Ovary (tissue), 9 donors: ENCODE measurements around the gene PARD3B. TPM values are rescaled to one million over a fixed set of nuclear protein-coding genes. Genes with fewer than 3 reads are reported as not detected.

Source experiments
- DNase-seq, 5 donors: peaks; one replicate each; pipeline ENCODE4 v3.0.0-alpha.2; 2019 to 2020
- H3K27ac ChIP-seq, 2 donors: fragments of 200-600 bp; one replicate each; pipeline versions ENCODE4 v1.5.1 to v1.8.0; 2019 to 2022
- H3K27me3 ChIP-seq: fragments of 200-600 bp; one replicate; pipeline ENCODE4 v1.8.0; 2022
- H3K36me3 ChIP-seq: fragments of 200-600 bp; sonication (generic); one replicate; pipeline ENCODE4 v1.5.1; 2019
- H3K4me1 ChIP-seq: one replicate; pipeline ENCODE4 v1.8.1; 2013; ENCODE audit warnings: mild to moderate bottlenecking, moderate library complexity; ENCODE audit not compliant: insufficient read depth
- H3K4me3 ChIP-seq: fragments of 200-600 bp; sonication (generic); one replicate; pipeline ENCODE4 v1.5.1; 2017
- H3K9me3 ChIP-seq, 2 donors: fragments of 200-600 bp in 1 of 2; sonication (generic) in 1 of 2; one replicate each; pipeline versions ENCODE4 v1.5.1 to v1.8.1; 2013 to 2019; ENCODE audit warnings: mild to moderate bottlenecking in 1 of 2, moderate library complexity in 1 of 2
- EP300 ChIP-seq: sonication (generic); formaldehyde crosslinking; IDR thresholded peaks from one replicate; pipeline ENCODE4 v1.6.1; 2017; ENCODE audit warnings: antibody characterized with exemption
- POLR2A ChIP-seq: fragments of 450-650 bp; IDR thresholded peaks from one replicate; pipeline ENCODE4 v1.6.1; 2017; ENCODE audit warnings: antibody characterized with exemption, mild to moderate bottlenecking, moderate library complexity
- WGBS, 3 donors: extraction: QIAGEN DNeasy Blood & Tissue Kit in 1 of 3; methylation state at CpG; one replicate each; pipeline versions ENCODE4 v1.1.5 to v1.1.7; 2013 to 2017; 5-methylcytosine and 5-hydroxymethylcytosine counted together
- intact Hi-C, 4 donors: fragments of 100-400 bp; cut with DNase I; formaldehyde crosslinking; loops; one replicate each; pipeline versions ENCODE4 v1.11.0 to v1.15.1; 2022 to 2023
- polyA plus RNA-seq, 2 donors: library from polyadenylated mRNA; stranded (reverse); fragments of 200-250 nt in 1 of 2; fragments of 350-450 nt in 1 of 2; fragmentation: Illumina TruSeq in 1 of 2; extraction: RNeasy Lipid Tissue Mini Kit (QIAGEN cat#74804) in 1 of 2; gene quantifications; one replicate each; pipeline ENCODE4 v1.2.3, GENCODE V29; 2013 to 2014
- total RNA-seq, 7 donors: library from RNA; depleted of rRNA in 2 of 7; stranded (reverse); fragments of >200 nt in 2 of 7; fragmentation: NEBNext Ultra II Directional in 3 of 7; extraction: Animal tissue kit (Norgen Biotek cat#: 25700) in 3 of 7; gene quantifications; one replicate each; pipeline versions ENCODE4 v1.1.0 to v1.2.4, GENCODE V29; 2016 to 2023
- TF ChIP-seq, protein P1 (sequence below), 3 donors: fragments of 450-650 bp in 2 of 3; fragments of 200-600 bp in 1 of 3; IDR thresholded peaks; one replicate each; pipeline versions ENCODE4 v1.5.1 to v1.8.0; 2016 to 2022; ENCODE audit warnings: antibody characterized with exemption in 3 of 3, mild to moderate bottlenecking in 1 of 3
- donor health status: DM: no; HTN: no; CAD: no; lungs with moderate emphysema.
- donor health status: DM: no; HTN: no; CAD: no.
- donor health status: Bipolar disorder and iron deficiency.
- donor health status: DM: yes; HTN: yes; CAD: no.
- donor health status: DM: no; HTN: no; CAD: no.
- donor health status: DM: yes; HTN: yes; CAD: no.

The PARD3B gene
- total and polyA plus RNA-seq, 9 donors = 8.2 to 46.6 (median 28.7) TPM

GRCh38 chr2:205589479-205589878 lies 1044.2 kb downstream of the PARD3B start:
- no peaks in the 10 kb centered on the region for H3K36me3 ChIP-seq
- H3K27me3 ChIP-seq = no peaks in the 10 kb centered on the region
- H3K9me3 ChIP-seq = no peaks in the 10 kb centered on the region
- WGBS, 3 donors = 59 to 85% (median 84%) methylated on average over 1 of the region's 1 CpG
- H3K4me1 ChIP-seq = no peaks in the 10 kb centered on the region
- H3K4me3 ChIP-seq = no peak overlapping the region
- intact Hi-C loops = no loop called here
- TF ChIP-seq POLR2A (no peak), EP300 (no peak)
- TF ChIP-seq, protein P1, sequence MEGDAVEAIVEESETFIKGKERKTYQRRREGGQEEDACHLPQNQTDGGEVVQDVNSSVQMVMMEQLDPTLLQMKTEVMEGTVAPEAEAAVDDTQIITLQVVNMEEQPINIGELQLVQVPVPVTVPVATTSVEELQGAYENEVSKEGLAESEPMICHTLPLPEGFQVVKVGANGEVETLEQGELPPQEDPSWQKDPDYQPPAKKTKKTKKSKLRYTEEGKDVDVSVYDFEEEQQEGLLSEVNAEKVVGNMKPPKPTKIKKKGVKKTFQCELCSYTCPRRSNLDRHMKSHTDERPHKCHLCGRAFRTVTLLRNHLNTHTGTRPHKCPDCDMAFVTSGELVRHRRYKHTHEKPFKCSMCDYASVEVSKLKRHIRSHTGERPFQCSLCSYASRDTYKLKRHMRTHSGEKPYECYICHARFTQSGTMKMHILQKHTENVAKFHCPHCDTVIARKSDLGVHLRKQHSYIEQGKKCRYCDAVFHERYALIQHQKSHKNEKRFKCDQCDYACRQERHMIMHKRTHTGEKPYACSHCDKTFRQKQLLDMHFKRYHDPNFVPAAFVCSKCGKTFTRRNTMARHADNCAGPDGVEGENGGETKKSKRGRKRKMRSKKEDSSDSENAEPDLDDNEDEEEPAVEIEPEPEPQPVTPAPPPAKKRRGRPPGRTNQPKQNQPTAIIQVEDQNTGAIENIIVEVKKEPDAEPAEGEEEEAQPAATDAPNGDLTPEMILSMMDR (IDR thresholded peaks at IDR 0.05) = no peak
- DNase-seq = no peak
- no peak overlapping the region for H3K27ac ChIP-seq

DNA sequence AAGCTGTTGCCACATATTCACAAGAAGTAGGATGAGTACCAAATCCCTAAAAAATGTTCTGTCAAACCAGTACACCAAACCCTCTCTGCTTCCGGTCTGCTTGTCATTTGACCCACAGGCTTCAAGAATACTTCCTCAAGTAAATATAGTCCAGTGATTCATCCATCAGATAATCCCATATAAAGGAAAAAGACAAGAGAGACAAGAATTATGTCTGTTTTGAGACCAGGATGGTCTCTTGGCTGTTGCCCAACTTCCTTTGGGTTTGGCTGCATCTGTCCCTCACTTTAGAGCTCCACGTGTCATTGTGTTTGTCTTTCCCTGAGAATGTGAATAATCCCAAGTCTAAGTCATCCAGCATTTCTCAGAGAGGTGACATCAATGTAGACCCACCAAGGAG lies 1045.5 kb downstream of the PARD3B start:
- TF ChIP-seq, protein P1 (IDR thresholded peaks at IDR 0.05) = no peak
- no peak for TF ChIP-seq POLR2A
- TF ChIP-seq EP300 = no peak
- 76 to 83% (median 79%) methylated on average over 2 of the region's 2 CpGs for WGBS, 3 donors
- DNase-seq = no peak
- Histone ChIP-seq H3K9me3 (no peaks in the 10 kb centered on the region), H3K4me3 (no peak overlapping the region), H3K36me3 (no peaks in the 10 kb centered on the region), H3K27me3 (no peaks in the 10 kb centered on the region), H3K4me1 (no peaks in the 10 kb centered on the region), H3K27ac (no peak overlapping the region)
- intact Hi-C loops = no loop called here

DNA sequence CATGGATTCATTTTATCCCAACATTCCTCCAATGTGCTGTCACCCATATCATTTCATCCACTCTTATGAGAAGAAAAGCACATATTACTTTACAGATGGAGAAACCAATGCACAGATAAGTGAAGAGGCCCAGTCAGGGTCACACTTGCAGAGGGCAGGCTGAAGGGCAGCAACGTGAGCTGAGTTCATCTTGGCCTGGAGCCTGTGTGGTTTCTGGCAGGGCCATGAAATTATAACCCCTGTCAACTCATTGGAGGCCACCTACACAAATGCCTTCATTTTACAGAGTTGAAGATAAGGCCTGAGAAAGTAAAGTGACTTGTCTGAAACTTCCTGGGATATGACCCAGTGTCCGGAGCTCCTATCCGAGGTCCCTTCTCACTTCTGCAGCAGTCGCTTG lies 1048.6 kb downstream of the PARD3B start:
- DNase-seq = no peak
- Histone ChIP-seq H3K27ac (no peak overlapping the region), H3K4me1 (no peaks in the 10 kb centered on the region), H3K36me3 (no peaks in the 10 kb centered on the region), H3K4me3 (no peak overlapping the region), H3K9me3 (no peaks in the 10 kb centered on the region), H3K27me3 (no peaks in the 10 kb centered on the region)
- 67 to 81% (median 79%) methylated on average over 4 of the region's 4 CpGs for WGBS, 3 donors
- intact Hi-C loops = no loop called here
- TF ChIP-seq EP300 = no peak
- TF ChIP-seq, protein P1 (IDR thresholded peaks at IDR 0.05) = no peak
- no peak for TF ChIP-seq POLR2A

DNA sequence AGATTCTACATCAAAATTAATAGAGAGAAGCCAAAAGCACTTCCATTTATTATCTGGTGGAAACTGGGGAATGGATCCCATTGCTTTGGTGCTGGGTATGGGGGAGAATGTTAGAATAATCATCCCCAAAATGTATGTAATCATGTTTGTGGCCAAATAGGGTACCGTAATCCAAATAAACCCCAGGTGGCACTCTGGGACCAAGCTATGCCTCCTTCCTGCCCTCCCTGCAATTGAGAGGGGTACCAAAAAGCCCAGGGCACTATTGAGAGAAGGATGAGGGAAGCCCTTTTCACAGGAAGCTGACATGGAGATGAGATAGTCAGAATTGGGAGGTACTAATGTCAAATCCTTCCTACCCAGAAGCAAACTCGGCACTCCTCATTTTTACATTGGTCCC lies 1051.3 kb downstream of the PARD3B start:
- no peak for DNase-seq
- Histone ChIP-seq H3K36me3 (no peaks in the 10 kb centered on the region), H3K4me3 (no peak overlapping the region), H3K27me3 (no peaks in the 10 kb centered on the region), H3K4me1 (no peaks in the 10 kb centered on the region), H3K27ac (no peak overlapping the region), H3K9me3 (no peaks in the 10 kb centered on the region)
- intact Hi-C loops = no loop called here
- 92 to 98% (median 97%) methylated on average over 2 of the region's 2 CpGs for WGBS, 3 donors
- no peak for TF ChIP-seq EP300
- TF ChIP-seq, protein P1 (IDR thresholded peaks at IDR 0.05) = no peak
- TF ChIP-seq POLR2A = no peak
